Gastrocnemius medialis (tissue), 4 donors: ENCODE results near the gene WDR72. TPM values are rescaled to one million over a fixed set of nuclear protein-coding genes. Genes with fewer than 3 reads are reported as not detected.

Source experiments
- ATAC-seq, 2 donors: fragments of 150-250 bp; one replicate each; pipeline ENCODE4 v1.9.1; 2016
- DNase-seq, 2 donors: peaks; one replicate each; pipeline ENCODE4 v3.0.0-alpha.2; 2019
- H3K27ac ChIP-seq, 4 donors: fragments of 200-600 bp; sonication (generic); 1 replicate in 1 of 4; 2 replicates in 3 of 4; pipeline ENCODE4 v1.5.1; 2016 to 2018; ENCODE audit warnings: mild to moderate bottlenecking in 2 of 4, moderate library complexity in 1 of 4
- H3K27me3 ChIP-seq, 3 donors: fragments of 200-600 bp; sonication (generic) in 2 of 3; 1 replicate in 1 of 3; 2 replicates in 2 of 3; pipeline versions ENCODE4 v1.5.1 to v1.6.0; 2016 to 2019; ENCODE audit warnings: mild to moderate bottlenecking in 1 of 3, moderate library complexity in 1 of 3
- H3K36me3 ChIP-seq, 2 donors: fragments of 200-600 bp; sonication (generic) in 1 of 2; one replicate each; pipeline ENCODE4 v1.5.1; 2017 to 2018
- H3K4me1 ChIP-seq, 2 donors: fragments of 200-600 bp; sonication (generic) in 1 of 2; one replicate each; pipeline ENCODE4 v1.5.1; 2016 to 2017; ENCODE audit warnings: mild to moderate bottlenecking in 2 of 2
- H3K4me3 ChIP-seq, 4 donors: fragments of 200-600 bp; sonication (generic) in 3 of 4; 1 replicate in 1 of 4; 2 replicates in 3 of 4; pipeline ENCODE4 v1.5.1; 2016 to 2019; ENCODE audit warnings: mild to moderate bottlenecking in 2 of 4
- H3K9me3 ChIP-seq, 3 donors: fragments of 200-600 bp; sonication (generic) in 2 of 3; 1 replicate in 1 of 3; 2 replicates in 2 of 3; pipeline ENCODE4 v1.5.1; 2016 to 2019
- POLR2A ChIP-seq, 2 donors: fragments of 450-650 bp; IDR thresholded peaks; one replicate each; pipeline ENCODE4 v1.6.1; 2017; ENCODE audit warnings: antibody characterized with exemption in 2 of 2, mild to moderate bottlenecking in 2 of 2, moderate library complexity in 2 of 2
- in situ Hi-C, 4 donors: fragments of 200-750 bp; cut with MboI; loops; one replicate each; pipeline versions ENCODE4 v1.15.0 to v1.8.0; 2017; ENCODE audit warnings: low sequenced_read_pairs in 4 of 4
- intact Hi-C: fragments of 100-400 bp; cut with DNase I; formaldehyde crosslinking; loops from one replicate; pipeline ENCODE4 v1.15.1; 2023; ENCODE audit warnings: low total_unique reads
- total RNA-seq, 4 donors: library from RNA; depleted of rRNA; stranded (reverse); fragments of >200 nt; gene quantifications; one replicate each; pipeline versions ENCODE4 v1.1.0 to v1.2.3, GENCODE V29; 2016
- TF ChIP-seq, protein P1 (sequence below), 5 experiments: fragments of 450-650 bp in 3 of 5; fragments of 200-600 bp in 2 of 5; sonication (generic) in 2 of 5; IDR thresholded peaks in 4 of 5; conservative IDR thresholded peaks in 1 of 5; 1 replicate in 4 of 5; 2 replicates in 1 of 5; pipeline ENCODE4 v1.5.1; 2016 to 2019; ENCODE audit warnings: antibody characterized with exemption in 5 of 5, mild to moderate bottlenecking in 3 of 5, moderate library complexity in 3 of 5

Gene WDR72
- total RNA-seq, 4 donors from 2014 or later, result 0.11 TPM; not detected in 3

DNA sequence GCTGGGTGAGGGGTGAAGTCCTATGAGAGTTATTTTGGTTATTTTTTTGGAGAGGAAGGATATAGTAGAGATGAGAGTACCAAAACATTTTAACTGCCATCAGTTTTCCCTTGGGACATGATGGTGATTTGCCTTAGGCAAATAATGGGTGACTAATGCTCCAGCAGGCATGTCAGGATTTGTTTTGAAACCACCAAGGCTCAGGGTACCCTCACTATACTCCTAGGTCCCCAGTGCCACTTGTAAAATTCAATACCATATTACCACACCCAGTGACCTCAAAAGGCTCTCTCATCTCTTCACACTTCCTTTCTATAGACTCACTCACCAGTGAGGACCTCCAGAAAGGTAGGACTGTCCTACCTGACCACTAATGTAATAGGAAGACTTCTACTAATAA is 83.6 kb downstream of the WDR72 start:
- DNase-seq (no peak), ATAC-seq (no peak)
- peaks cover 0 to 5% of the 10 kb centered on the region in 2 donors for H3K4me1 ChIP-seq
- H3K27ac ChIP-seq, result no peak overlapping the region
- intact Hi-C loops, result no loop called here
- H3K36me3 ChIP-seq, result no peaks in the 10 kb centered on the region
- no peak overlapping the region for H3K4me3 ChIP-seq
- TF ChIP-seq POLR2A (IDR thresholded peaks at IDR 0.05), result no peak
- TF ChIP-seq, protein P1, sequence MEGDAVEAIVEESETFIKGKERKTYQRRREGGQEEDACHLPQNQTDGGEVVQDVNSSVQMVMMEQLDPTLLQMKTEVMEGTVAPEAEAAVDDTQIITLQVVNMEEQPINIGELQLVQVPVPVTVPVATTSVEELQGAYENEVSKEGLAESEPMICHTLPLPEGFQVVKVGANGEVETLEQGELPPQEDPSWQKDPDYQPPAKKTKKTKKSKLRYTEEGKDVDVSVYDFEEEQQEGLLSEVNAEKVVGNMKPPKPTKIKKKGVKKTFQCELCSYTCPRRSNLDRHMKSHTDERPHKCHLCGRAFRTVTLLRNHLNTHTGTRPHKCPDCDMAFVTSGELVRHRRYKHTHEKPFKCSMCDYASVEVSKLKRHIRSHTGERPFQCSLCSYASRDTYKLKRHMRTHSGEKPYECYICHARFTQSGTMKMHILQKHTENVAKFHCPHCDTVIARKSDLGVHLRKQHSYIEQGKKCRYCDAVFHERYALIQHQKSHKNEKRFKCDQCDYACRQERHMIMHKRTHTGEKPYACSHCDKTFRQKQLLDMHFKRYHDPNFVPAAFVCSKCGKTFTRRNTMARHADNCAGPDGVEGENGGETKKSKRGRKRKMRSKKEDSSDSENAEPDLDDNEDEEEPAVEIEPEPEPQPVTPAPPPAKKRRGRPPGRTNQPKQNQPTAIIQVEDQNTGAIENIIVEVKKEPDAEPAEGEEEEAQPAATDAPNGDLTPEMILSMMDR (IDR thresholded peaks at IDR 0.05 in 4 of 5, conservative IDR thresholded peaks at IDR 0.05 in 1 of 5), result no peak
- in situ Hi-C loops, result no loop called here
- no peaks in the 10 kb centered on the region for H3K9me3 ChIP-seq
- H3K27me3 ChIP-seq, result no peaks in the 10 kb centered on the region

DNA sequence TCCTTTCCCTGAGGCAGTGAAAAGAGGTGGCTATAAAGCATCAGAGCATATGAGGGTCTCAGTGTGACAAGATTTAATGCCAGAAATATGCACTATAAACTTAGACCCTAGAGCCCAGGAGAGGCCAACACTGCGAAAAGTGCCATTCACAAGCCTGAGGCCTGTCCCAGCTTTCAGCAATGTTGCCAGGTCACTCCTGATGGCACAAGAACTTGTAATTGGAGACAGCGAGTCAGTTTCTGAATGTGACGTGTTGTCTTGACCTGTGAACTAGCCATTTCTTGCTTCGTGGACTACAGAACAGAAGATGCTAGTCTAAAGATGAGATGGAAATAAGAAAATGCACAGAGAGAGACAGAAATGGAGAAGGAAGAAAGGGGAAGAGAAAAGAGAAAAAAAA is 87.9 kb downstream of the WDR72 start:
- no peak overlapping the region for H3K4me3 ChIP-seq
- H3K4me1 ChIP-seq, result peaks cover 0 to 5% of the 10 kb centered on the region in 2 donors
- H3K27me3 ChIP-seq, result no peaks in the 10 kb centered on the region
- in situ Hi-C loops, result no loop called here
- intact Hi-C loops, result no loop called here
- no peak overlapping the region for H3K27ac ChIP-seq
- ATAC-seq (peak in 1 of 2 donors; percentile 51), DNase-seq (no peak)
- no peaks in the 10 kb centered on the region for H3K9me3 ChIP-seq
- TF ChIP-seq, protein P1 (IDR thresholded peaks at IDR 0.05 in 4 of 5, conservative IDR thresholded peaks at IDR 0.05 in 1 of 5), result no peak
- H3K36me3 ChIP-seq, result no peaks in the 10 kb centered on the region

DNA sequence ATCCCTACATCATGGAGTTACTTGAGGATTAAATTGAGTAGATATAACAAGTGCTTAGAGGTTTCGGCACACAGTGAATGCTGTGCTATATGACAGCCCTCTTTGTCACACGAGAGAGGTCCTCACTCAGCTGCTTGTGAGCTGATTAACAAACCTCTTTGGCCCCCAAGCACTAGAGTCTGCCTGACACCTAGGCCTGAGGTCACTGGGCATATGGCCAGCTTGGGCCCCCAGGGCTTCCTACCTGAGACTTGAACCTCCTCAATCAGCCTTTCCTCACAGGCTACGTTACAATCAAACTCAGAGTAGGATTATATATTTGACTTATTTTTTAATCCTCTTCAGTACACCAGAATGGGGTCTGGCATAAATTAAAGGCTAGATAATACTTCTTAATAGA is 88.8 kb downstream of the WDR72 start:
- no peaks in the 10 kb centered on the region for H3K36me3 ChIP-seq
- H3K27me3 ChIP-seq, result no peaks in the 10 kb centered on the region
- no peak overlapping the region for H3K27ac ChIP-seq
- in situ Hi-C loops, result no loop called here
- TF ChIP-seq, protein P1 (IDR thresholded peaks at IDR 0.05 in 4 of 5, conservative IDR thresholded peaks at IDR 0.05 in 1 of 5), result no peak
- TF ChIP-seq POLR2A (IDR thresholded peaks at IDR 0.05), result no peak
- H3K9me3 ChIP-seq, result no peaks in the 10 kb centered on the region
- no peak for DNase-seq
- H3K4me3 ChIP-seq, result no peak overlapping the region
- peaks cover 0 to 5% of the 10 kb centered on the region in 2 donors for H3K4me1 ChIP-seq
- no peak for ATAC-seq
- intact Hi-C loops, result no loop called here

DNA sequence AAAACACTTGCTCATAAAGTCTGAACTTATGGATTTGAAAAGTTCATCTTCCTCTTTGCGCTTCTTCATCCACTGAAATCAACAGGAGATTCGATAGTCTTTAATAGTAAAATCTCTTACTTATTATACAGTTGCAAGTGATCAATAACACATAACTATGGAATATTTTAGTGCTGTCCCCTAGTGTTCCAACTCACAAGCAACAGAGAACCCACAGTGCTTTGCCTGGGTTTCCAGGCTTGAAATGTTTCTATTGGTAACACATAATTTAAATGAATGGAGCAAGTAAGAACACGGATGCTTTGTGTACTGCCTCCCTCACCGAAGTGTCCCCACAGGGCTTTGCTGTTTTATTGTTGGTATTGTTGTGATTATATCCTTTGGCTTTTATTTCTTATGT is 93.5 kb downstream of the WDR72 start:
- no peak for DNase-seq
- intact Hi-C loops (no loop called here), in situ Hi-C loops (no loop called here)
- Histone ChIP-seq H3K27me3 (no peaks in the 10 kb centered on the region), H3K9me3 (no peaks in the 10 kb centered on the region), H3K4me1 (no peaks in the 10 kb centered on the region), H3K27ac (no peak overlapping the region), H3K4me3 (no peak overlapping the region), H3K36me3 (no peaks in the 10 kb centered on the region)
- ATAC-seq, result no peak
- no peak for TF ChIP-seq POLR2A (IDR thresholded peaks at IDR 0.05)
- TF ChIP-seq, protein P1 (IDR thresholded peaks at IDR 0.05 in 4 of 5, conservative IDR thresholded peaks at IDR 0.05 in 1 of 5), result no peak

DNA sequence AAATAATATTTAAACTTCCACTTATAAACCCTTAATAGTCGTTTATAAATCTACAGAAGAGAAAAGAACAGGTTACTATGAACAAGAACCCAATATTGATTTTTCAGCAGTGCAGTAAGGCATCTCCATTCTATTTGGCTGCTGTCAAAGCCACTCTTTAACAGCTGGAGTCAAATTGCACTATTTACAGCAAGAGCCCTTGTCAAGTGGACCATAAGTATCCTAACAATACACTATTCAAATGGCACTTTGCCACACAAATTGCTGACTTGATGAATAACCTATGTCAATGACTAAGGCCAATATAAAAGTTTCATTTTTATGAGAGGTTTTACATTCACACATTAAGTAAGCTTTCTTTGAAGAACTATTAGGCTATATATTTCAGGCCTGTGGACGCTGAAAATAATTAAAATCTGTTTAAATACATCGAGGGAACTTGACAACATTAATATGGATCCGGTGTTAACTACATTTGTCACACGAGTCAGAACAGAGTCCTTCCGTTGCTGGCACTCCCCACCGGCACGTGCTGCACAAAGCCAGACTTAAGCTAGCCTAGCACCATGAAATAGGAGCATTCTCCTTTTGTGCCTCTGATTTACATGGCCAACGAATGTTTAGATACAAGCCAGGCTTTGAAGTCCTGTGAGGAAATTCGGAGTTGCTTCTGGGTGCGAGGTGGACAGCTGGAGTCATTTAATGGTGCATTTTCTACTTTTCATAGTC is 100.5 kb downstream of the WDR72 start:
- in situ Hi-C loops (no loop called here), intact Hi-C loops (no loop called here)
- DNase-seq (no peak), ATAC-seq (no peak)
- no peaks in the 10 kb centered on the region for H3K27me3 ChIP-seq
- no peaks in the 10 kb centered on the region for H3K36me3 ChIP-seq
- H3K4me3 ChIP-seq, result no peak overlapping the region
- H3K4me1 ChIP-seq, result no peaks in the 10 kb centered on the region
- no peaks in the 10 kb centered on the region for H3K9me3 ChIP-seq
- H3K27ac ChIP-seq, result no peak overlapping the region
- no peak for TF ChIP-seq POLR2A (IDR thresholded peaks at IDR 0.05)
- TF ChIP-seq, protein P1 (IDR thresholded peaks at IDR 0.05 in 4 of 5, conservative IDR thresholded peaks at IDR 0.05 in 1 of 5), result no peak
